Coronary artery (tissue), 2 donors: Measurements from ENCODE around the gene IGSF3.

Experiments
- DNase-seq: peaks from one replicate; pipeline ENCODE4 v3.0.0-alpha.2; 2017; ENCODE audit warnings: low spot score
- H3K27ac ChIP-seq, 2 donors: fragments of 200-600 bp; sonication (generic); one replicate each; pipeline ENCODE4 v1.5.1; 2016 to 2019
- H3K4me3 ChIP-seq: fragments of 200-600 bp; sonication (generic); 2 replicates; pipeline ENCODE4 v1.5.1; 2016; ENCODE audit warnings: mild to moderate bottlenecking, moderate library complexity
- CTCF ChIP-seq: fragments of 200-600 bp; sonication (generic); IDR thresholded peaks from one replicate; pipeline ENCODE4 v1.5.1; 2019; ENCODE audit warnings: antibody characterized with exemption

IGSF3 gene

DNA sequence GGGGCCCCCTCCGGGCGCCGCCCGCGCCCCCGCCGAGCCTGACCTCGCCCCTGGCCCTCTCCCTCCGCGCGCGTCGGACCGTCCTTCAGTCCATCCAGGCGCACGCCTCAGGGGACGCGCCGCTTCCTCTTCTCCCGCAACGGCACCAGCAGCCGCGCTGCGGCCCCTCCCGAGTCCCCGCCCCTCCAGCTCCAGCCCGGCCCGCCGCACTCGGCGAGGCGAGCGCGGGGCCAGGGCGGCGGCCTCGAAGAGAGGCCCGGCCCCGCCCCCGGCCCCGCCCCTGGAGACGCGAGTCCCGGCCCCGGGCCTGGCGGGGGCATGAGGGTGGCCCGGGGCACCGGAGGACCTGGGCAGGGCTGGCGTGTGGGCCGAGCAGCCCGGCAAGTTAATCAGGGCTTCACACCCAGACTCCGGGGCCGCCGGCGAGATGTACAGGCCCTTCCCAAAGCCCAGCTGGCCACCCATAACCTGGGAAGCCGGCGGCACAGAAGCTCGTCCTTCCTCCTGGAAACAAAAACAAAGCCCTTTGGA is at the start of gene IGSF3:
IGSF3 (minus strand) TSS at position 159 of the 531 bp plus-strand sequence. CDS start 1,407 bp downstream, outside the sequence.
- no peak for TF ChIP-seq CTCF
- Histone ChIP-seq H3K27ac (no peak within 1 kb of the TSS), H3K4me3 (peak within 1 kb of the TSS; percentile 89)
- DNase-seq = no peak

DNA sequence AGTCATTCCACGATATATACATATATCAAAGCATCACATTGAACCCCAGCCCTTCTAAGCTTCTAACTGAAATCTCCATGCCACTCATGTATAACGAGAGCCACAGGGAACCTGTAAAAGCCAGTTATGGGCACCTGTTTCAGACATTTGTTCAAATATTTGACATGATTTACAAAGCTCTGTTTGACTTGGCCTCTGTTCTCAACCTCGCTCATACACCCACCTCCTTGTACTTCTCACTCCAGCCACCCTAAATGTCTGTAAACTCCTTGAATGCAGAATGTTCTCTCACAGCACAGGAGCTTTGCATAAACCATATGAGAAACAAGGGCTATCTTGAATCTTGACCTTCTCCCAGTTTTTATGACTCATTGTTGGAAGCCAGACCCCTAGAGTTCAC is 49.8 kb upstream of the IGSF3 start:
- DNase-seq = no peak
- no peak overlapping the region for H3K27ac ChIP-seq
- no peak for TF ChIP-seq CTCF

GRCh38 chr1:116716391-116716790 is 48.9 kb upstream of the IGSF3 start:
- no peak overlapping the region for H3K27ac ChIP-seq
- TF ChIP-seq CTCF = no peak
- no peak overlapping the region for H3K4me3 ChIP-seq
- DNase-seq = no peak

More for the DNA sequence above, 49.8 kb upstream of the IGSF3 start:
- H3K4me3 ChIP-seq = no peak overlapping the region

DNA sequence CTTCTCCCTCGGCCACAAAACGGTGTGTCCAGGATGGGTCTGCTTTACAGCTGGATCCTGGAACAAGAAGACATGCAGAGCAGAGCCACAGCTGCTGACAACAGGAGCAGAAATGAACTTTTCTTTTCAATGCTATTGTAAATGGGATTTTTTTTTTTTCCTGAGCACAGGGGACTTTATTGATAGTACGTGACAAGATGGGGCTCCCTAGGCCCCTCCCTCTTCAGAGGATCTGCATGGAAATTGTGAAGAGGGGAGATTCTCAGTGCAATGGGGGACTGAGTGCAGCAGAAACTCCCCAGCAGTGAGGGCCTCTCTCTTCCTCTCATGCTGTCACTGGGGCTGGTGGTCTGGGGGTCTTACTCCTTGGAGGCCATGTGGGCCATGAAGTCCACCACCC is 45.9 kb upstream of the IGSF3 start:
- no peak for TF ChIP-seq CTCF
- no peak overlapping the region for H3K4me3 ChIP-seq
- H3K27ac ChIP-seq = no peak overlapping the region
- DNase-seq = no peak

DNA sequence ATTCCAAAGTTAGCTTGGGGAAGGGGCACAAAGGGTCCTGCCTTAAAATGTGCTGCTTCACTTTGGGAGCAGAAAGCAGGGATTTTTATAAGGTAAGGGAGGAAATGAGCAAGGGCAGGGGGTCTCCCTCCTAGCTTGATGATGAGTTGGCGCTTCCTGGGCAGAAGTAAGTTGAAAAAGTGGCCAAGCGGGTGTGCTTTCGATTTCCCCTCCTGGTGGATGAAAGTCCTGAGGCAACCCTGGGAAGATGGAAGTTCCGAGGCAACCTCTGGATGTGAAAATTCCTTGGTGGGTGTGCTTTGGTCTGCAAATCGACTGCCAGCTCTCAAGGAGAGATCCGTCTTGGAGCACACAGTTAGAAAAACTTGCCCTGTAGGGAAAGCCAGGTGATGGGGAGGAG is 45.0 kb upstream of the IGSF3 start:
- Histone ChIP-seq H3K4me3 (no peak overlapping the region), H3K27ac (no peak overlapping the region)
- no peak for TF ChIP-seq CTCF
- DNase-seq = no peak

- Histone ChIP-seq H3K4me3 (no peak overlapping the region), H3K27ac (no peak overlapping the region)
- no peak for TF ChIP-seq CTCF
- no peak for DNase-seq
Measured at GRCh38 chr1:116711263-116711840, 43.8 kb upstream of the IGSF3 start.
